Kidney epithelial cell (primary cell): ENCODE results near the gene TMEM120B. TPM values are rescaled to one million over a fixed set of nuclear protein-coding genes. Genes with fewer than 3 reads are reported as not detected.
"Not testable (repeated sequence)": the region's sequence is repeated elsewhere in the genome, so short reads cannot be mapped to it uniquely, and the experiment has no call there.

Experiments used
- DNase-seq: peaks from one replicate; pipeline ENCODE4 v3.0.0-alpha.2; 2010; ENCODE audit warnings: low read depth
- H3K27me3 ChIP-seq: 2 replicates; pipeline ENCODE4 v1.6.0; 2011; ENCODE audit warnings: low read length; ENCODE audit not compliant: control insufficient read depth, insufficient read depth
- H3K36me3 ChIP-seq: 2 replicates; pipeline ENCODE4 v1.5.1; 2011; ENCODE audit warnings: low read length; ENCODE audit not compliant: control insufficient read depth, insufficient read depth
- H3K4me3 ChIP-seq: 2 replicates; pipeline ENCODE4 v1.5.1; 2011; ENCODE audit warnings: low read depth, mild to moderate bottlenecking, control low read depth, low read length
- CTCF ChIP-seq: IDR thresholded peaks from 2 replicates; pipeline ENCODE4 v1.5.1; 2011; ENCODE audit warnings: mild to moderate bottlenecking, moderate library complexity, low read length, control low read depth, inconsistent platforms; ENCODE audit not compliant: insufficient read depth, poor library complexity, severe bottlenecking
- total RNA-seq: library from RNA; depleted of rRNA; stranded (reverse); fragments of >200 nt; gene quantifications from 2 replicates; pipeline ENCODE4 v1.2.3, GENCODE V29; 2015

TMEM120B gene
- total RNA-seq, 1 donor from 2014 or later: 8.8 TPM

- Histone ChIP-seq H3K4me3 (no peak overlapping the region), H3K27me3 (no peaks in the 10 kb centered on the region), H3K36me3 (peaks cover 1% of the 10 kb centered on the region)
- no peak for TF ChIP-seq CTCF
- DNase-seq: no peak
Measured at GRCh38 chr12:121751749-121752351, 39.3 kb downstream of the TMEM120B start.

GRCh38 chr12:121753844-121754264, 41.3 kb downstream of the TMEM120B start:
- Histone ChIP-seq H3K27me3 (no peaks in the 10 kb centered on the region), H3K36me3 (peaks cover 1% of the 10 kb centered on the region), H3K4me3 (no peak overlapping the region)
- DNase-seq: no peak
- no peak for TF ChIP-seq CTCF

- Histone ChIP-seq H3K27me3 (no peaks in the 10 kb centered on the region), H3K4me3 (no peak overlapping the region), H3K36me3 (peaks cover 1% of the 10 kb centered on the region)
- no peak for DNase-seq
- TF ChIP-seq CTCF: no peak
Measured at GRCh38 chr12:121754836-121755235, 42.3 kb downstream of the TMEM120B start.

- H3K27me3 ChIP-seq: no peaks in the 10 kb centered on the region
- DNase-seq: no peak
- H3K4me3 ChIP-seq: no peak overlapping the region
- H3K36me3 ChIP-seq: no peaks in the 10 kb centered on the region
- TF ChIP-seq CTCF: no peak
Measured at GRCh38 chr12:121755591-121755990, 43.0 kb downstream of the TMEM120B start.

GRCh38 chr12:121758536-121758935, 46.0 kb downstream of the TMEM120B start:
- H3K36me3 ChIP-seq, H3K27me3 ChIP-seq, DNase-seq, H3K4me3 ChIP-seq: not testable (repeated sequence)

GRCh38 chr12:121762269-121762668, 49.7 kb downstream of the TMEM120B start:
- H3K36me3 ChIP-seq: no peaks in the 10 kb centered on the region
- H3K4me3 ChIP-seq: no peak overlapping the region
- no peak for DNase-seq
- H3K27me3 ChIP-seq: no peaks in the 10 kb centered on the region
- no peak for TF ChIP-seq CTCF
